GM12878 (cell line): ENCODE measurements around the gene SEMA3A. TPM values are rescaled to one million over a fixed set of nuclear protein-coding genes. Genes with fewer than 3 reads are reported as not detected.

ENCODE experiments used
- ATAC-seq: fragments of 200-7000 bp; cut with Tn5 transposase; 3 replicates; pipeline ENCODE4 v1.9.1; 2020; ENCODE audit warnings: mild to moderate bottlenecking, moderate library complexity
- BruUV-seq: library from RNA; stranded (reverse); fragments of 400-500 nt; replicated peaks from 2 replicates; lab custom pipeline; 2021; lab: Mats Ljungman, UMichigan
- CTCF ChIA-PET: fragments of 300-600 bp; sonication (Branson Sonifier 250); formaldehyde crosslinking; extraction: SDS; loops from one replicate; lab custom pipeline; 2021; ENCODE audit warnings: inconsistent platforms; lab: Yijun Ruan, JAX
- POLR2A ChIA-PET: fragments of 350-600 bp; formaldehyde crosslinking; extraction: SDS; loops from one replicate; lab custom pipeline; 2021; ENCODE audit warnings: inconsistent platforms; lab: Charles Lee
- RAD21 ChIA-PET: fragments of 300-600 bp; sonication (Branson Sonifier 250); formaldehyde crosslinking; loops from one replicate; lab custom pipeline; 2023; ENCODE audit warnings: antibody characterized with exemption; ENCODE audit not compliant: unreplicated experiment; lab: Charles Lee
- SMC1A ChIA-PET: fragments of 300-600 bp; sonication (Branson Sonifier 250); formaldehyde crosslinking; loops from one replicate; lab custom pipeline; 2023; ENCODE audit not compliant: unreplicated experiment, uncharacterized antibody; lab: Charles Lee
- DNase-seq: peaks from one replicate; pipeline ENCODE4 v3.0.0-alpha.2; 2011; ENCODE audit warnings: low read depth, low spot score
- FAIRE-seq: peaks from 3 replicates; lab custom pipeline; 2011; peaks lifted over from hg19 to GRCh38; lab: Jason Lieb, UNC
- H2AFZ ChIP-seq: 2 replicates; pipeline ENCODE4 v1.6.0; 2011; ENCODE audit warnings: low read depth, low read length, control low read depth; ENCODE audit not compliant: control insufficient read depth
- H3K27ac ChIP-seq: 2 replicates; pipeline ENCODE4 v1.5.1; 2011; ENCODE audit warnings: control low read depth; ENCODE audit not compliant: control insufficient read depth, insufficient read depth
- H3K27me3 ChIP-seq, 2 experiments: replicated peaks in 1 of 2; 2 replicates each; pipeline versions ENCODE4 v1.6.0 to v1.6.1; 2011; ENCODE audit warnings: low read length in 1 of 2; ENCODE audit not compliant: control insufficient read depth in 2 of 2, insufficient read depth in 2 of 2
- H3K36me3 ChIP-seq, 2 experiments: 2 replicates each; pipeline ENCODE4 v1.5.1; 2011; ENCODE audit warnings: low read length in 1 of 2; ENCODE audit not compliant: control insufficient read depth in 2 of 2, insufficient read depth in 2 of 2
- H3K4me1 ChIP-seq: 2 replicates; pipeline ENCODE4 v1.6.1; 2011; ENCODE audit warnings: mild to moderate bottlenecking, low read length, moderate library complexity, mixed read lengths; ENCODE audit not compliant: control insufficient read depth, insufficient read depth
- H3K4me2 ChIP-seq: 2 replicates; pipeline ENCODE4 v1.6.0; 2011; ENCODE audit warnings: control low read depth; ENCODE audit not compliant: control insufficient read depth, insufficient read depth
- H3K4me3 ChIP-seq: fragments of 200-600 bp; sonication (generic); 2 replicates; pipeline ENCODE4 v1.5.1; 2016
- H3K79me2 ChIP-seq: 2 replicates; pipeline ENCODE4 v1.6.0; 2011; ENCODE audit warnings: low read length; ENCODE audit not compliant: control insufficient read depth, insufficient read depth
- H3K9ac ChIP-seq: 2 replicates; pipeline ENCODE4 v1.8.0; 2011; ENCODE audit warnings: low read length, control low read depth, mixed read lengths; ENCODE audit not compliant: control insufficient read depth, insufficient read depth
- H3K9me3 ChIP-seq: replicated peaks from 3 replicates; pipeline ENCODE4 v1.5.1; 2011; ENCODE audit warnings: mild to moderate bottlenecking, low read length; ENCODE audit not compliant: control insufficient read depth, insufficient read depth
- H4K20me1 ChIP-seq: 2 replicates; pipeline ENCODE4 v1.6.0; 2011; ENCODE audit not compliant: control insufficient read depth, insufficient read depth
- EGR1 ChIP-seq, 2 experiments: IDR thresholded peaks; 1 replicate in 1 of 2; 2 replicates in 1 of 2; pipeline ENCODE4 v1.6.1; 2011 to 2012; ENCODE audit warnings: low read depth in 2 of 2, low read length in 2 of 2, borderline replicate concordance in 1 of 2, mild to moderate bottlenecking in 1 of 2, moderate library complexity in 1 of 2
- ESRRA ChIP-seq: IDR thresholded peaks from 2 replicates; pipeline ENCODE4 v1.6.1; 2012; ENCODE audit warnings: mild to moderate bottlenecking, low read length, improper control_type of control experiment
- KDM1A ChIP-seq: fragments of 200-600 bp; sonication (generic); IDR thresholded peaks from 2 replicates; pipeline ENCODE4 v1.6.1; 2016; ENCODE audit warnings: borderline replicate concordance
- PAX8 ChIP-seq: fragments of 450-650 bp; IDR thresholded peaks from 2 replicates; pipeline ENCODE4 v1.6.1; 2017; ENCODE audit warnings: mild to moderate bottlenecking, moderate library complexity
- RB1 ChIP-seq: fragments of 450-650 bp; formaldehyde crosslinking; IDR thresholded peaks from 2 replicates; pipeline ENCODE4 v1.6.1; 2017; ENCODE audit warnings: mild to moderate bottlenecking, borderline replicate concordance
- RELB ChIP-seq: fragments of 450-650 bp; IDR thresholded peaks from 2 replicates; pipeline ENCODE4 v1.6.1; 2017; ENCODE audit warnings: low read depth, mild to moderate bottlenecking, moderate library complexity
- ZNF217 ChIP-seq: fragments of 450-650 bp; IDR thresholded peaks from 2 replicates; pipeline ENCODE4 v1.6.1; 2017; ENCODE audit warnings: antibody characterized with exemption, mild to moderate bottlenecking
- ZNF274 ChIP-seq: IDR thresholded peaks from one replicate; pipeline ENCODE4 v1.8.0; 2011; ENCODE audit not compliant: insufficient read length, insufficient read depth
- ZZZ3 ChIP-seq: IDR thresholded peaks from 2 replicates; pipeline ENCODE4 v1.6.1; 2011; ENCODE audit warnings: low read depth; ENCODE audit not compliant: control insufficient read depth, insufficient read length
- WGBS: methylation state at CpG from one replicate; pipeline ENCODE4 v1.1.6; 2016; ENCODE audit warnings: low lambda C conversion rate; ENCODE audit not compliant: insufficient replicate concordance, insufficient coverage; ENCODE audit errors: missing lambda C conversion rate; 5-methylcytosine and 5-hydroxymethylcytosine counted together
- in situ Hi-C: fragments of 300-500 bp; cut with MboI; formaldehyde crosslinking; loops from 9 replicates; pipeline ENCODE4 v1.14.3; 2018; ENCODE audit warnings: mixed read lengths
- intact Hi-C: fragments of 100-400 bp; cut with micrococcal nuclease; formaldehyde crosslinking; loops from one replicate; pipeline ENCODE4 v1.14.2; 2022; ENCODE audit not compliant: unreplicated experiment
- polyA plus RNA-seq, 11 experiments: library from polyadenylated mRNA; depleted of rRNA in 4 of 11; unstranded in 6 of 11; stranded (reverse) in 5 of 11; fragments of >200 nt; fragmentation: Nextera tagmentation in 4 of 11; fragmentation: Illumina TruSeq in 1 of 11; extraction: Ambion mirVana in 4 of 11; extraction: Trizol in 1 of 11; gene quantifications; 1 replicate in 1 of 11; 2 replicates in 10 of 11; pipeline versions ENCODE4 v1.2.1 to v1.2.3, GENCODE V29; 2011 to 2016; ENCODE audit warnings: inconsistent platforms in 2 of 11, missing spikeins in 2 of 11, low read depth in 1 of 11
- total RNA-seq, 4 experiments: library from RNA; depleted of rRNA in 3 of 4; stranded (reverse); fragments of >200 nt in 3 of 4; fragmentation: Illumina TruSeq in 1 of 4; extraction: Trizol in 1 of 4; gene quantifications; 2 replicates each; pipeline versions ENCODE4 v1.2.1 to v1.2.3, GENCODE V29; 2013 to 2021

SEMA3A gene
- total and polyA plus RNA-seq, 10 of the 15 experiments (the other 5 are each of a cell fraction or from before 2014, with no cell fraction given), result 0.01 to 3.3 (median 0.24) TPM

GRCh38 chr7:84195295-84196060 is 889 bp upstream of the SEMA3A start:
- ChIA-PET RAD21 (interaction anchor here (0.6 to 1.0 kb wide), 3 partner anchors 11 to 65 kb away, joined by 3 read pairs; no protein-coding TSS in a partner anchor), SMC1A (interaction anchor here (0.5 to 1.7 kb wide), 15 partner anchors 7 to 295 kb away, joined by 3 to 6 read pairs (median 3); no protein-coding TSS in a partner anchor), CTCF (interaction anchor here (0.6 to 1.4 kb wide), 8 partner anchors 17 to 614 kb away, joined by 3 to 5 read pairs (median 3); no protein-coding TSS in a partner anchor), POLR2A (interaction anchor here (0.7 kb wide), 2 partner anchors 47 to 84 kb away, joined by 3 to 8 read pairs; no protein-coding TSS in a partner anchor)
- Histone ChIP-seq H3K4me1 (no peaks in the 10 kb centered on the region), H3K27me3 (no peaks in the 10 kb centered on the region), H2AFZ (no peak overlapping the region), H3K4me3 (no peak overlapping the region), H4K20me1 (no peaks in the 10 kb centered on the region), H3K36me3 (no peaks in the 10 kb centered on the region), H3K27ac (no peak overlapping the region), H3K9ac (no peak overlapping the region), H3K79me2 (no peaks in the 10 kb centered on the region), H3K9me3 (no peaks in the 10 kb centered on the region), H3K4me2 (no peak overlapping the region)
- in situ Hi-C loops (no loop called here), intact Hi-C loops (no loop called here)
- WGBS, result 29% methylated on average over 6 of the region's 6 CpGs
- FAIRE-seq, result no peak
- DNase-seq, result no peak
- peak; percentile 30 for ATAC-seq
- no TSS peak for BruUV-seq
- TF ChIP-seq EGR1 (IDR thresholded peaks at IDR 0.05; ENCODE audit: borderline replicate concordance in 1 of 2, low read depth in 2 of 2, low read length in 2 of 2), result no peak

- ChIA-PET CTCF (interaction anchor here (0.6 to 2.7 kb wide), 4 partner anchors 215 to 830 kb away, joined by 4 to 8 read pairs (median 4); no protein-coding TSS in a partner anchor), RAD21 (interaction anchor here (1.6 kb wide), 1 partner anchor 10 kb away, joined by 5 read pairs; no protein-coding TSS in a partner anchor), SMC1A (interaction anchor here (0.6 to 1.8 kb wide), 5 partner anchors 12 to 257 kb away, joined by 3 to 4 read pairs (median 3); no protein-coding TSS in a partner anchor), POLR2A (no interaction called here)
- Histone ChIP-seq H3K4me3 (no peak overlapping the region), H3K4me2 (no peak overlapping the region), H3K27me3 (no peaks in the 10 kb centered on the region), H4K20me1 (no peaks in the 10 kb centered on the region), H2AFZ (no peak overlapping the region), H3K9ac (no peak overlapping the region), H3K9me3 (no peaks in the 10 kb centered on the region), H3K36me3 (no peaks in the 10 kb centered on the region), H3K27ac (no peak overlapping the region), H3K4me1 (no peaks in the 10 kb centered on the region), H3K79me2 (no peaks in the 10 kb centered on the region)
- intact Hi-C loops (no loop called here), in situ Hi-C loops (no loop called here)
- no peak for DNase-seq
- no TSS peak for BruUV-seq
- no peak for ATAC-seq
- no peak for FAIRE-seq
- WGBS, result 81% methylated on average over 1 of the region's 1 CpG
- TF ChIP-seq PAX8 (no peak), RB1 (no peak), ZNF274 (no peak), ESRRA (no peak), ZNF217 (no peak), KDM1A (no peak), RELB (no peak), ZZZ3 (no peak)
These were observed 842 bp downstream of the SEMA3A start for GRCh38 chr7:84193747-84194146.
